ENCODE measurements around the gene NLRP1. TPM values are rescaled to one million over a fixed set of nuclear protein-coding genes. Genes with fewer than 3 reads are reported as not detected.
A peak's percentile ranks its signal among the peaks of the same experiment; 100 is the strongest.

The NLRP1 gene
- total and polyA plus RNA-seq, 2 experiments from 2014 or later: 102 to 103 TPM

- Histone ChIP-seq H3K27ac (no peak overlapping the region), H3K4me3 (no peak overlapping the region), H3K9me3 (ENCODE audit: low read depth) (no peaks in the 10 kb centered on the region), H3K4me1 (ENCODE audit: low read depth) (peaks cover 9% of the 10 kb centered on the region), H3K27me3 (no peaks in the 10 kb centered on the region), H3K36me3 (no peaks in the 10 kb centered on the region)
- TF ChIP-seq CTCF (IDR thresholded peaks at IDR 0.05; ENCODE audit: low read depth, low read length): no peak
- DNase-seq (ENCODE audit: low read depth in 1 of 2, low spot score in 1 of 2): no peak
Observed at GRCh38 chr17:5523249-5523648, 61.1 kb downstream of the NLRP1 start.

GRCh38 chr17:5522476-5522875 lies 61.8 kb downstream of the NLRP1 start:
- H3K4me1 ChIP-seq (ENCODE audit: low read depth): peaks cover 9% of the 10 kb centered on the region
- no peaks in the 10 kb centered on the region for H3K9me3 ChIP-seq (ENCODE audit: low read depth)
- no peak for DNase-seq (ENCODE audit: low read depth in 1 of 2, low spot score in 1 of 2)
- no peaks in the 10 kb centered on the region for H3K36me3 ChIP-seq
- H3K27ac ChIP-seq: no peak overlapping the region
- no peaks in the 10 kb centered on the region for H3K27me3 ChIP-seq
- no peak overlapping the region for H3K4me3 ChIP-seq
- TF ChIP-seq CTCF (IDR thresholded peaks at IDR 0.05; ENCODE audit: low read depth, low read length): no peak

- DNase-seq (ENCODE audit: low read depth in 1 of 2, low spot score in 1 of 2): peak in 1 of 2 donors; percentile 89
- H3K27ac ChIP-seq: no peak overlapping the region
- no peaks in the 10 kb centered on the region for H3K27me3 ChIP-seq
- no peak overlapping the region for H3K4me3 ChIP-seq
- H3K4me1 ChIP-seq (ENCODE audit: low read depth): no peaks in the 10 kb centered on the region
- H3K36me3 ChIP-seq: no peaks in the 10 kb centered on the region
- H3K9me3 ChIP-seq (ENCODE audit: low read depth): no peaks in the 10 kb centered on the region
- TF ChIP-seq CTCF (IDR thresholded peaks at IDR 0.05; ENCODE audit: low read depth, low read length): no peak
Observed at GRCh38 chr17:5516060-5516792, 68.1 kb downstream of the NLRP1 start.

- Histone ChIP-seq H3K9me3 (ENCODE audit: low read depth) (no peaks in the 10 kb centered on the region), H3K27me3 (no peaks in the 10 kb centered on the region), H3K36me3 (no peaks in the 10 kb centered on the region), H3K27ac (no peak overlapping the region), H3K4me3 (no peak overlapping the region), H3K4me1 (ENCODE audit: low read depth) (no peaks in the 10 kb centered on the region)
- no peak for DNase-seq (ENCODE audit: low read depth in 1 of 2, low spot score in 1 of 2)
- TF ChIP-seq CTCF (IDR thresholded peaks at IDR 0.05; ENCODE audit: low read depth, low read length): no peak
Observed at GRCh38 chr17:5514976-5515375, 69.3 kb downstream of the NLRP1 start.

GRCh38 chr17:5513628-5514027 lies 70.7 kb downstream of the NLRP1 start:
- Histone ChIP-seq H3K36me3 (no peaks in the 10 kb centered on the region), H3K4me3 (no peak overlapping the region), H3K27me3 (no peaks in the 10 kb centered on the region), H3K4me1 (ENCODE audit: low read depth) (no peaks in the 10 kb centered on the region), H3K27ac (no peak overlapping the region), H3K9me3 (ENCODE audit: low read depth) (no peaks in the 10 kb centered on the region)
- no peak for TF ChIP-seq CTCF (IDR thresholded peaks at IDR 0.05; ENCODE audit: low read depth, low read length)
- DNase-seq (ENCODE audit: low read depth in 1 of 2, low spot score in 1 of 2): no peak
